Cardiac fibroblast (primary cell): ENCODE data around the gene PALLD.
"Not testable (repeated sequence)": the region's sequence is repeated elsewhere in the genome, so short reads cannot be mapped to it uniquely, and the experiment has no call there.

Source experiments
- DNase-seq, 2 donors: peaks; one replicate each; pipeline versions ENCODE4 v3.0.0 to v3.0.0-alpha.2; 2010; ENCODE audit warnings: low read depth in 2 of 2
- H3K4me3 ChIP-seq, 2 donors: replicated peaks in 1 of 2; 1 replicate in 1 of 2; 2 replicates in 1 of 2; pipeline ENCODE4 v1.5.1; 2011; ENCODE audit warnings: low read depth in 2 of 2, low read length in 2 of 2, mild to moderate bottlenecking in 2 of 2, moderate library complexity in 1 of 2
- CTCF ChIP-seq: IDR thresholded peaks from one replicate; pipeline ENCODE4 v1.5.1; 2011; ENCODE audit warnings: low read depth, mild to moderate bottlenecking, low read length, inconsistent platforms

The PALLD gene

GRCh38 chr4:168942985-168943384, 446.1 kb downstream of the PALLD start:
- peak in 1 of 2 donors; percentile 32 for DNase-seq
- H3K4me3 ChIP-seq, result no peak overlapping the region
- peak; percentile 57 for TF ChIP-seq CTCF

GRCh38 chr4:168945291-168945690, 448.4 kb downstream of the PALLD start:
- no peak for DNase-seq
- TF ChIP-seq CTCF, result no peak
- H3K4me3 ChIP-seq, result no peak overlapping the region

- not testable (repeated sequence) for DNase-seq, H3K4me3 ChIP-seq
Measured at GRCh38 chr4:168952821-168953246, 456.0 kb downstream of the PALLD start.

GRCh38 chr4:168955674-168956073, 458.8 kb downstream of the PALLD start:
- H3K4me3 ChIP-seq, result no peak overlapping the region
- TF ChIP-seq CTCF, result no peak
- peak; percentile 4 to 32 for DNase-seq

- no peak for TF ChIP-seq CTCF
- DNase-seq, result no peak
- no peak overlapping the region for H3K4me3 ChIP-seq
Measured at GRCh38 chr4:168960716-168961115, 463.9 kb downstream of the PALLD start.

GRCh38 chr4:168972596-168972995, 475.7 kb downstream of the PALLD start:
- no peak overlapping the region for H3K4me3 ChIP-seq
- no peak for DNase-seq
- no peak for TF ChIP-seq CTCF
